ENCODE measurements around the gene NEURL3. TPM values are rescaled to one million over a fixed set of nuclear protein-coding genes. Genes with fewer than 3 reads are reported as not detected.

Gene NEURL3
- total RNA-seq, 3 donors from 2014 or later (not counting 1 experiment from before 2014, with no cell fraction given), result not detected

- DNase-seq (no peak), ATAC-seq (no peak)
- Histone ChIP-seq H3K9me3 (ENCODE audit: control insufficient read depth, insufficient read depth, low read length) (no peaks in the 10 kb centered on the region), H3K4me3 (ENCODE audit: low read length) (no peak overlapping the region), H3K27me3 (ENCODE audit: control insufficient read depth, insufficient read depth, low read length) (no peaks in the 10 kb centered on the region), H3K36me3 (ENCODE audit: control insufficient read depth, insufficient read depth, low read length) (no peaks in the 10 kb centered on the region), H3K27ac (ENCODE audit: low read length) (no peak overlapping the region), H3K4me1 (ENCODE audit: control insufficient read depth, insufficient read depth, low read length) (peaks cover 38% of the 10 kb centered on the region)
- TF ChIP-seq CTCF (IDR thresholded peaks at IDR 0.05), result no peak
- Mint-ChIP-seq H3K27me3 (ENCODE audit: low read depth in 2 of 2) (peaks cover 0 to 6% of the 10 kb centered on the region in 2 donors), H3K27ac (no peak overlapping the region), H3K4me3 (peak overlapping the region; percentile 77), H3K36me3 (no peaks in the 10 kb centered on the region), H3K4me1 (peaks cover 17 to 34% of the 10 kb centered on the region in 2 donors), H3K9me3 (no peaks in the 10 kb centered on the region)
- WGBS (ENCODE audit: insufficient coverage), result 94% methylated on average over 12 of the region's 12 CpGs
- intact Hi-C loops (cut with micrococcal nuclease), result no loop called here
Observed at GRCh38 chr2:96526101-96526591, 21.0 kb upstream of the NEURL3 start.

DNA sequence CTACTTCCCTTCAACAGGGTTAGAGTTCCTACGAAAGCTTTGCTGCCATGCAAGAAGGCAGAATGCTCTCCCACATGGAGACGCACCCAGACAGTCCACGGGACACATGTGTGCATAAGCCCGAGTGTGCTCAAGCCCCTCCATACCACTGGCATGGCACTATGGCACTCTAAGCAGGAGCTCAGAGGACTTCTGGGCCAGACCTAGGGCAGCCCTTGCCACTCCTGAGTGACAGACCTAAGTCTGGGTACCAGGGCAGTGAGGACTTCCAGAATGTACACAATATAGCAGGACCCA lies 20.0 kb upstream of the NEURL3 start:
- WGBS (ENCODE audit: insufficient coverage), result 96% methylated on average over 4 of the region's 4 CpGs
- H3K4me1 ChIP-seq (ENCODE audit: control insufficient read depth, insufficient read depth, low read length), result peaks cover 36% of the 10 kb centered on the region
- Mint-ChIP-seq H3K4me3 (no peak overlapping the region), H3K4me1 (peaks cover 17 to 34% of the 10 kb centered on the region in 2 donors), H3K27me3 (ENCODE audit: low read depth in 2 of 2) (peaks cover 0 to 6% of the 10 kb centered on the region in 2 donors), H3K27ac (no peak overlapping the region), H3K9me3 (no peaks in the 10 kb centered on the region), H3K36me3 (no peaks in the 10 kb centered on the region)
- no peak overlapping the region for H3K4me3 ChIP-seq (ENCODE audit: low read length)
- no peak for DNase-seq
- H3K27ac ChIP-seq (ENCODE audit: low read length), result no peak overlapping the region
- H3K9me3 ChIP-seq (ENCODE audit: control insufficient read depth, insufficient read depth, low read length), result no peaks in the 10 kb centered on the region
- H3K27me3 ChIP-seq (ENCODE audit: control insufficient read depth, insufficient read depth, low read length), result no peaks in the 10 kb centered on the region
- ATAC-seq, result no peak
- intact Hi-C loops (cut with micrococcal nuclease), result no loop called here
- no peak for TF ChIP-seq CTCF (IDR thresholded peaks at IDR 0.05)
- H3K36me3 ChIP-seq (ENCODE audit: control insufficient read depth, insufficient read depth, low read length), result no peaks in the 10 kb centered on the region

GRCh38 chr2:96524482-96525210 lies 19.5 kb upstream of the NEURL3 start:
- no peaks in the 10 kb centered on the region for H3K9me3 ChIP-seq (ENCODE audit: control insufficient read depth, insufficient read depth, low read length)
- ATAC-seq (no peak), DNase-seq (no peak)
- 80% methylated on average over 15 of the region's 15 CpGs for WGBS (ENCODE audit: insufficient coverage)
- no peaks in the 10 kb centered on the region for H3K27me3 ChIP-seq (ENCODE audit: control insufficient read depth, insufficient read depth, low read length)
- H3K27ac ChIP-seq (ENCODE audit: low read length), result no peak overlapping the region
- Mint-ChIP-seq H3K4me1 (peaks cover 17 to 29% of the 10 kb centered on the region in 2 donors), H3K36me3 (no peaks in the 10 kb centered on the region), H3K27ac (no peak overlapping the region), H3K4me3 (peak overlapping the region; percentile 40), H3K27me3 (ENCODE audit: low read depth in 2 of 2) (peaks cover 0 to 4% of the 10 kb centered on the region in 2 donors), H3K9me3 (no peaks in the 10 kb centered on the region)
- no peak for TF ChIP-seq CTCF (IDR thresholded peaks at IDR 0.05)
- intact Hi-C loops (cut with micrococcal nuclease), result no loop called here
- H3K36me3 ChIP-seq (ENCODE audit: control insufficient read depth, insufficient read depth, low read length), result no peaks in the 10 kb centered on the region
- H3K4me1 ChIP-seq (ENCODE audit: control insufficient read depth, insufficient read depth, low read length), result peaks cover 36% of the 10 kb centered on the region
- H3K4me3 ChIP-seq (ENCODE audit: low read length), result no peak overlapping the region
